Kidney (tissue), 14 donors: ENCODE data around the gene GFAP. TPM values are rescaled to one million over a fixed set of nuclear protein-coding genes. Genes with fewer than 3 reads are reported as not detected.

ENCODE experiments used
- DNase-seq, 5 donors: peaks; one replicate each; pipeline ENCODE4 v3.0.0-alpha.2; 2013 to 2020
- FAIRE-seq: peaks from 2 replicates; lab custom pipeline; 2012; peaks lifted over from hg19 to GRCh38; lab: Jason Lieb, UNC
- H3K27ac ChIP-seq, 2 donors: one replicate each; pipeline ENCODE4 v1.7.0; 2013; ENCODE audit warnings: low read depth in 2 of 2, low read length in 2 of 2, inconsistent platforms in 1 of 2
- H3K27me3 ChIP-seq: one replicate; pipeline ENCODE4 v1.7.1; 2013; ENCODE audit warnings: low read length, inconsistent platforms; ENCODE audit not compliant: control insufficient read depth, insufficient read depth
- H3K36me3 ChIP-seq, 3 donors: one replicate each; pipeline versions ENCODE4 v1.7.0 to v1.7.1; 2013; ENCODE audit warnings: low read length in 3 of 3, control low read depth in 1 of 3, inconsistent platforms in 1 of 3; ENCODE audit not compliant: insufficient read depth in 3 of 3, control insufficient read depth in 2 of 3
- H3K4me1 ChIP-seq, 3 donors: one replicate each; pipeline versions ENCODE4 v1.7.0 to v1.7.1; 2013; ENCODE audit warnings: low read length in 3 of 3, inconsistent platforms in 1 of 3, low read depth in 1 of 3; ENCODE audit not compliant: control insufficient read depth in 2 of 3, insufficient read depth in 2 of 3
- H3K4me3 ChIP-seq, 3 donors: one replicate each; pipeline versions ENCODE4 v1.7.0 to v1.8.1; 2013; ENCODE audit warnings: low read length in 3 of 3, control low read depth in 1 of 3, inconsistent platforms in 1 of 3
- H3K9ac ChIP-seq, 3 donors: one replicate each; pipeline versions ENCODE4 v1.7.0 to v1.7.1; 2013; ENCODE audit warnings: low read length in 3 of 3, control low read depth in 1 of 3, inconsistent platforms in 1 of 3
- H3K9me3 ChIP-seq, 3 donors: one replicate each; pipeline versions ENCODE4 v1.7.0 to v1.7.1; 2013; ENCODE audit warnings: low read length in 3 of 3, control low read depth in 1 of 3, inconsistent platforms in 1 of 3; ENCODE audit not compliant: control insufficient read depth in 2 of 3, insufficient read depth in 1 of 3
- intact Hi-C: fragments of 100-400 bp; cut with DNase I; formaldehyde crosslinking; loops from one replicate; pipeline ENCODE4 v1.11.1; 2022
- polyA plus RNA-seq: library from polyadenylated mRNA; stranded (reverse); fragments of 350-450 nt; fragmentation: Illumina TruSeq; extraction: RNeasy Lipid Tissue Mini Kit (QIAGEN cat#74804); gene quantifications from one replicate; pipeline ENCODE4 v1.2.3, GENCODE V29; 2014; ENCODE audit warnings: low read depth, low replicate concordance; ENCODE audit not compliant: insufficient read depth
- total RNA-seq: library from RNA; stranded (reverse); fragmentation: NEBNext Ultra II Directional; extraction: Animal tissue kit (Norgen Biotek cat#: 25700); gene quantifications from one replicate; pipeline ENCODE4 v1.2.1, GENCODE V29; 2021
- TF ChIP-seq, protein P1 (sequence below): IDR thresholded peaks from 3 replicates; pipeline ENCODE4 v1.5.1; 2012; ENCODE audit warnings: mild to moderate bottlenecking, moderate library complexity, borderline replicate concordance; ENCODE audit not compliant: insufficient read depth; ENCODE audit errors: extremely low read depth
- donor health status: control.
- donor health status: control.
- donor health status: control.
- donor health status: control.
- donor health status: control.
- donor health status: DM: yes; HTN: yes; CAD: no.
- donor health status: Normal renal cell carcinoma (clear cell type).

Gene GFAP
- total and polyA plus RNA-seq, 2 donors from 2014 or later, result 1.4 to 2.3 TPM

DNA sequence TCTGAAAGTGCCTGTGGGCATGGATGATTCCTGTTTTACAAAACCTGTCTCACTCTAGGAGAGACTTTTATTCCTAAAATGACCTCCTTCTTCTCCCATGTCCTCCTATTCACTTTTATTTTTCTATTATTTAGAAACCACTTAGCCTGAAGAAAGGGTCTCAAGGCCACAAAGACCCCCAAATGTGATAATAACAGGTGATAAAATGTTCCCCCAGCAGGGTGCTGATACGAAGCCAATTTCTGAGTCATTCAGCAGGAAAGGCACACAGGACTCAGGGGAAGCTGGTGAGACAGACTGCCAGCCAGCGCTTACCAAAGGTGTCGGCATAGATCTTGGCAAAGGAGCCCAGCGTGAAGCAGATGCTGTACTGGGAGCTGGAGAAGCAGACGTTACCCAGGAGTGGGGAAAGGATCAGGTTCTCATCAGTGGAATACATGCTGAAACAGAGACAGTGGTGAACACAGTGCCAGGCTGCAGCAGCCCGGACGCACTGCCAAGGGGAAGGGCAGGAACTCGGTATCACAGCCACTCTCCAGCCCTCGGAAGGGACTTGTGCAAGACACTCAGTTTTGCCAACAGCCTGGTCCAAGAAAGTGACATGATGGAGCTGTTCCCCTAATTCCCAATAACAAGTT lies 43.0 kb downstream of the GFAP start:
- Histone ChIP-seq H3K9ac (no peak overlapping the region), H3K36me3 (peaks cover 5 to 47% (median 34%) of the 10 kb centered on the region in 3 donors), H3K9me3 (no peaks in the 10 kb centered on the region), H3K4me1 (no peaks in the 10 kb centered on the region), H3K4me3 (no peak overlapping the region), H3K27ac (no peak overlapping the region), H3K27me3 (no peaks in the 10 kb centered on the region)
- TF ChIP-seq, protein P1, sequence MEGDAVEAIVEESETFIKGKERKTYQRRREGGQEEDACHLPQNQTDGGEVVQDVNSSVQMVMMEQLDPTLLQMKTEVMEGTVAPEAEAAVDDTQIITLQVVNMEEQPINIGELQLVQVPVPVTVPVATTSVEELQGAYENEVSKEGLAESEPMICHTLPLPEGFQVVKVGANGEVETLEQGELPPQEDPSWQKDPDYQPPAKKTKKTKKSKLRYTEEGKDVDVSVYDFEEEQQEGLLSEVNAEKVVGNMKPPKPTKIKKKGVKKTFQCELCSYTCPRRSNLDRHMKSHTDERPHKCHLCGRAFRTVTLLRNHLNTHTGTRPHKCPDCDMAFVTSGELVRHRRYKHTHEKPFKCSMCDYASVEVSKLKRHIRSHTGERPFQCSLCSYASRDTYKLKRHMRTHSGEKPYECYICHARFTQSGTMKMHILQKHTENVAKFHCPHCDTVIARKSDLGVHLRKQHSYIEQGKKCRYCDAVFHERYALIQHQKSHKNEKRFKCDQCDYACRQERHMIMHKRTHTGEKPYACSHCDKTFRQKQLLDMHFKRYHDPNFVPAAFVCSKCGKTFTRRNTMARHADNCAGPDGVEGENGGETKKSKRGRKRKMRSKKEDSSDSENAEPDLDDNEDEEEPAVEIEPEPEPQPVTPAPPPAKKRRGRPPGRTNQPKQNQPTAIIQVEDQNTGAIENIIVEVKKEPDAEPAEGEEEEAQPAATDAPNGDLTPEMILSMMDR, result no peak
- intact Hi-C loops, result loop anchor here (5.0 kb wide), 1 partner anchor 95 kb away; no protein-coding TSS in a partner anchor
- no peak for DNase-seq
- FAIRE-seq, result no peak

DNA sequence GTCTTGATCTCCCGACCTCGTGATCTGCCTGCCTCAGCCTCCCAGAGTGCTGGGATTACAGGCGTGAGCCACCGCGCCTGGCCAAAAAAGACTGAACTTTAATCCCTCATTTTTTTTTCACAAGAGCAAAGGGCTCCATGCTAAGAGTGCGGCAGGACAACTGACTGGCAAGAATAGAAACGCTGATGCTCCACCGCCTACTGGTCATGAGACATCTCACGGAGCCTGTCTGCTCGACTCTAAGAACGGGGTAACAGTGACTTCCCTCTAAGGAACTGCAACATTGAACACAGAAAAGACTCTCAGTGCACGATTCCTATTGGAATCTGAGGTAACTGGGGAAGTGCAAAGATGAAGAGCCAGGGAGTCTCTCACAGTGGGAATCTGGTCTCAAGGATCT lies 43.7 kb downstream of the GFAP start:
- Histone ChIP-seq H3K4me1 (no peaks in the 10 kb centered on the region), H3K9ac (no peak overlapping the region), H3K9me3 (no peaks in the 10 kb centered on the region), H3K36me3 (peaks cover 5 to 47% (median 34%) of the 10 kb centered on the region in 3 donors), H3K27ac (no peak overlapping the region), H3K27me3 (no peaks in the 10 kb centered on the region), H3K4me3 (no peak overlapping the region)
- intact Hi-C loops, result loop anchor here (5.0 kb wide), 1 partner anchor 94 kb away; no protein-coding TSS in a partner anchor
- FAIRE-seq, result no peak
- TF ChIP-seq, protein P1, result no peak
- DNase-seq, result no peak

DNA sequence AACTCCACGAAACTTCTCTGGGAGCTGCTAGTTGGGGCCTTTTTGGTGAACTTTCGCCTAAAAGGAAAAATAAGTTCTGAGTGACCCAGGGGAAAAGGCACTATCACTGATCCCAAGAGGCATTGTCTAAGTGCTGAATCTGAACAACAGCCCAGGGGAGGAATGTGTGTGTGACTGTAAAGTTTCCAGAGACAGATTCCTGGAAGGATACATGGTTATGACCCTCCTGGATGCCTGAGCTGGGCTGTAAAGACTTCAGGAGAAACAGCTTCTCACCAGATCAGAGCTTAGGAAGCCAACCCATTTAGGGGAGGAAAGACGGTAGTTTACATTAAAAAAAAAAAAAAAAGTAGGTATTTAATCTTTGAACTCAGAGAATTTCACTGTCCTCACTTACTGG lies 47.5 kb downstream of the GFAP start:
- H3K36me3 ChIP-seq, result peaks cover 8 to 49% (median 41%) of the 10 kb centered on the region in 3 donors
- H3K27ac ChIP-seq, result no peak overlapping the region
- no peaks in the 10 kb centered on the region for H3K27me3 ChIP-seq
- H3K4me1 ChIP-seq, result no peaks in the 10 kb centered on the region
- no peaks in the 10 kb centered on the region for H3K9me3 ChIP-seq
- H3K9ac ChIP-seq, result no peak overlapping the region
- DNase-seq, result peak in 1 of 5 donors; percentile 10
- intact Hi-C loops, result no loop called here
- FAIRE-seq, result no peak
- TF ChIP-seq, protein P1, result no peak
- H3K4me3 ChIP-seq, result no peak overlapping the region

DNA sequence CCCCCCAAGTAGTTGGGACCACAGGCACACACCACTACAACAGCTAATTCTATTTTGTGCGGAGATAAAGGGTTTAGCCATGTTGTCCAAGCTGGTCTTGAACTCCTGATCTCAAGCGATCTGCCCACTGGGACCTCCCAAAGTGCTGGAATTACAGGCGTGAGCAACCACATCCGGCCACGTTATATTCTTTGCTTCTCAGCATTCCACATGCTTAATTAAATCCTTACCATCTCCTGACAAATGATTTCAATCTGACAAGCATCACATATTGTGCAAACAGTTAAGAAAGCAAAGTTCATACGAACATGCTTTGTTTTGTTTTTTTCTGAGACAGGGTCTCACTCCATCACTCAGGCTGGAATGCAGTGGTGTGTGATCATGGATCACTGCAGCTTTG lies 49.4 kb downstream of the GFAP start:
- intact Hi-C loops, result no loop called here
- no peaks in the 10 kb centered on the region for H3K4me1 ChIP-seq
- H3K9me3 ChIP-seq, result no peaks in the 10 kb centered on the region
- TF ChIP-seq, protein P1, result no peak
- no peak overlapping the region for H3K27ac ChIP-seq
- DNase-seq, result peak in 2 of 5 donors; percentile 3 to 35
- no peak overlapping the region for H3K9ac ChIP-seq
- peaks cover 10 to 42% (median 37%) of the 10 kb centered on the region in 3 donors for H3K36me3 ChIP-seq
- no peaks in the 10 kb centered on the region for H3K27me3 ChIP-seq
- no peak for FAIRE-seq
- H3K4me3 ChIP-seq, result no peak overlapping the region
